ENCODE data around the gene CACNA1E. TPM values are rescaled to one million over a fixed set of nuclear protein-coding genes. Genes with fewer than 3 reads are reported as not detected.

The CACNA1E gene
- total and polyA plus RNA-seq, 2 experiments from 2014 or later = 0.32 to 1.1 TPM

GRCh38 chr1:181803421-181803820 is 320.1 kb downstream of the CACNA1E start (continued):
- TF ChIP-seq ZNF462 (CRISPR knock-in tag; IDR thresholded peaks at IDR 0.05) (no peak), REST (IDR thresholded peaks at IDR 0.05; ENCODE audit: unreplicated experiment) (no peak), STAT1 (IDR thresholded peaks at IDR 0.05; ENCODE audit: unreplicated experiment) (no peak), ZNF331 (CRISPR knock-in tag; IDR thresholded peaks at IDR 0.05; ENCODE audit: low read depth) (no peak), CREB1 (CRISPR knock-in tag; IDR thresholded peaks at IDR 0.05; ENCODE audit: low read depth) (no peak)
- TF ChIP-seq, protein P1, sequence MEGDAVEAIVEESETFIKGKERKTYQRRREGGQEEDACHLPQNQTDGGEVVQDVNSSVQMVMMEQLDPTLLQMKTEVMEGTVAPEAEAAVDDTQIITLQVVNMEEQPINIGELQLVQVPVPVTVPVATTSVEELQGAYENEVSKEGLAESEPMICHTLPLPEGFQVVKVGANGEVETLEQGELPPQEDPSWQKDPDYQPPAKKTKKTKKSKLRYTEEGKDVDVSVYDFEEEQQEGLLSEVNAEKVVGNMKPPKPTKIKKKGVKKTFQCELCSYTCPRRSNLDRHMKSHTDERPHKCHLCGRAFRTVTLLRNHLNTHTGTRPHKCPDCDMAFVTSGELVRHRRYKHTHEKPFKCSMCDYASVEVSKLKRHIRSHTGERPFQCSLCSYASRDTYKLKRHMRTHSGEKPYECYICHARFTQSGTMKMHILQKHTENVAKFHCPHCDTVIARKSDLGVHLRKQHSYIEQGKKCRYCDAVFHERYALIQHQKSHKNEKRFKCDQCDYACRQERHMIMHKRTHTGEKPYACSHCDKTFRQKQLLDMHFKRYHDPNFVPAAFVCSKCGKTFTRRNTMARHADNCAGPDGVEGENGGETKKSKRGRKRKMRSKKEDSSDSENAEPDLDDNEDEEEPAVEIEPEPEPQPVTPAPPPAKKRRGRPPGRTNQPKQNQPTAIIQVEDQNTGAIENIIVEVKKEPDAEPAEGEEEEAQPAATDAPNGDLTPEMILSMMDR (conservative IDR thresholded peaks at IDR 0.05; ENCODE audit: low read depth in 2 of 2) = no peak
